Lower lobe of right lung (tissue), 2 donors: ENCODE measurements around the gene TNFRSF1A. TPM values are rescaled to one million over a fixed set of nuclear protein-coding genes. Genes with fewer than 3 reads are reported as not detected.
A peak's percentile ranks its signal among the peaks of the same experiment; 100 is the strongest.

Source experiments
- ATAC-seq, 2 donors: fragments of 200-7000 bp; cut with Tn5 transposase; one replicate each; pipeline ENCODE4 v1.9.1; 2020 to 2022; ENCODE audit warnings: mild to moderate bottlenecking in 2 of 2, moderate library complexity in 2 of 2
- DNase-seq: peaks from one replicate; pipeline ENCODE4 v3.0.0-alpha.2; 2020
- H3K27ac ChIP-seq: fragments of 200-600 bp; one replicate; pipeline ENCODE4 v1.8.0; 2022
- H3K27me3 ChIP-seq: fragments of 200-600 bp; one replicate; pipeline ENCODE4 v1.8.0; 2022; ENCODE audit warnings: low read depth
- H3K36me3 ChIP-seq: fragments of 200-600 bp; one replicate; pipeline ENCODE4 v1.8.0; 2022; ENCODE audit warnings: mild to moderate bottlenecking
- H3K4me1 ChIP-seq: fragments of 200-600 bp; one replicate; pipeline ENCODE4 v1.8.0; 2022
- H3K4me3 ChIP-seq: fragments of 200-600 bp; one replicate; pipeline ENCODE4 v1.8.0; 2022; ENCODE audit warnings: mild to moderate bottlenecking
- H3K9me3 ChIP-seq: fragments of 200-600 bp; one replicate; pipeline ENCODE4 v1.8.0; 2022
- CTCF ChIP-seq: fragments of 200-600 bp; IDR thresholded peaks from one replicate; pipeline ENCODE4 v1.8.0; 2022; ENCODE audit warnings: antibody characterized with exemption, mild to moderate bottlenecking
- intact Hi-C: fragments of 100-400 bp; cut with DNase I; formaldehyde crosslinking; loops from one replicate; pipeline ENCODE4 v1.11.0; 2022
- total RNA-seq: library from RNA; stranded (reverse); fragmentation: NEBNext Ultra II Directional; extraction: Animal tissue kit (Norgen Biotek cat#: 25700); gene quantifications from one replicate; pipeline ENCODE4 v1.2.1, GENCODE V29; 2021
- donor health status: DM: no; HTN: yes; CAD: no; lungs with severe emphysema.

The TNFRSF1A gene
- total RNA-seq, 1 donor from 2014 or later, result 165 TPM

DNA sequence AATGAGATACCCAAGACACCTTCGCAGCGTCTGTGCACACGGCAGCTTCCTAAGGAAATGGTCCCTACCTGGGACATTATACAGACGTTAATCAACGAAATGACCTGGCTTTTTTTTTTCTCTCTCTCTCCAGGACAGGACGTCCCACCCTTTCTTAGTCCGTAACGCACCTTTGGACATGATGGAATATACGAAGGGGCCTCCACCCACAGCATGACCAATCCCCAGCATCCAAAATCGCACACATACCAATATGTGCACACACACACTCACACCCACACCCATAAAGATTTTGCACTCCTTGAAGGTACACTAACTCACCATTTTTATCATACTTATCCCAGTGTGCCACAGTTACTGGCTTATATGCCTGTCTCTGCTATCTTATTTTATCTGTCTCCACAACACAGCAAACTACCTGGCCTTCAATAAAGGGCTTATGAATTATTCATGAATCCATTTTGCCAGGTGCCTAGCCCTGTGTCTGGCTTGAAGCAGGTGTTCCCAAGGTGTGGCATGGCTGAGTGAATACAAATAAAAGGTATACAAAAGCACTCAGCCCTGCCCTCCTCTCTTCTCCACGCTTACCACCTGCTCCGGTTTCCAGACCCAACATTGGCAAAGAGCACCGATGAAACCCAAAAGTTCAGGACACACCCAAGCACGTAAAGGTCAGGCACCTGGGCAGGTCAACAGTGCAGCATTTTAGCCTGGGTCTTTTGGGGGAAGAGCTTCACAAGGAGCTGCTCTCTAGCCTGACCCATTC, 31.3 kb upstream of the TNFRSF1A start:
- ATAC-seq (no peak), DNase-seq (peak; percentile 46)
- no peaks in the 10 kb centered on the region for H3K9me3 ChIP-seq
- intact Hi-C loops, result no loop called here
- no peaks in the 10 kb centered on the region for H3K27me3 ChIP-seq
- H3K4me3 ChIP-seq, result peak overlapping the region; percentile 56
- TF ChIP-seq CTCF, result no peak
- peak overlapping the region; percentile 82 for H3K27ac ChIP-seq
- no peaks in the 10 kb centered on the region for H3K36me3 ChIP-seq
- H3K4me1 ChIP-seq, result peaks cover 69% of the 10 kb centered on the region

DNA sequence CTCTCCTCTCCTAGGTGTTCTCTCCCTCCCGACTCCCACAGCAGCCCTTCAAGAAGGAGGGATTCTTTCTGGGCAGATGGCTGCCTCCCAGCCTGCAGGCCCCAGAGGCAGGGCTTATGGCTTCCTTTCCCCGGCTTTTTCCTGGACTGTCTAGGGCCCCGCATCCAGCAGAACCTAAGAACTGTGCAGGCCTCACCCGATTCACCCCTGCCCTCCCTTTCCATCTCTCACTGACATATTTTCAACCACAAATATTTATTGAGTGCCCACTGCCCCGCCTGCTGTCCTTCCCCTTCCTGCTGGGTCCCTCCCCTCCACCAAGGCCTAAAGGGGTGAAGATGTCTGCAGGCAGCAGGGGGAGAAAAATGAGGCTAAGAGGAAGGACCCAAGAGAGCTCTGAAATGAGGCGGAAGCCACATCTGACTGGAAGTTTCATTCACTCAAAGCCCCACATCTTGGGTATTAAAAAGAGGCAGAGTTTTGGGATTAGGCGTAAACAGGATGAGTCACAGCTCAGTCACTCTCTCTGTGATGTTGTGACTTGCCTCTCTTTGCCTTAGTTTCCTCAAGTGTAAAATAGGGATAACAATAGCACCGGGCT, 30.6 kb upstream of the TNFRSF1A start:
- Histone ChIP-seq H3K9me3 (no peaks in the 10 kb centered on the region), H3K36me3 (no peaks in the 10 kb centered on the region), H3K4me3 (peak overlapping the region; percentile 56), H3K27me3 (no peaks in the 10 kb centered on the region), H3K4me1 (peaks cover 69% of the 10 kb centered on the region), H3K27ac (peak overlapping the region; percentile 82)
- no peak for TF ChIP-seq CTCF
- intact Hi-C loops, result no loop called here
- peak; percentile 33 to 46 for ATAC-seq
- DNase-seq, result peak; percentile 76

DNA sequence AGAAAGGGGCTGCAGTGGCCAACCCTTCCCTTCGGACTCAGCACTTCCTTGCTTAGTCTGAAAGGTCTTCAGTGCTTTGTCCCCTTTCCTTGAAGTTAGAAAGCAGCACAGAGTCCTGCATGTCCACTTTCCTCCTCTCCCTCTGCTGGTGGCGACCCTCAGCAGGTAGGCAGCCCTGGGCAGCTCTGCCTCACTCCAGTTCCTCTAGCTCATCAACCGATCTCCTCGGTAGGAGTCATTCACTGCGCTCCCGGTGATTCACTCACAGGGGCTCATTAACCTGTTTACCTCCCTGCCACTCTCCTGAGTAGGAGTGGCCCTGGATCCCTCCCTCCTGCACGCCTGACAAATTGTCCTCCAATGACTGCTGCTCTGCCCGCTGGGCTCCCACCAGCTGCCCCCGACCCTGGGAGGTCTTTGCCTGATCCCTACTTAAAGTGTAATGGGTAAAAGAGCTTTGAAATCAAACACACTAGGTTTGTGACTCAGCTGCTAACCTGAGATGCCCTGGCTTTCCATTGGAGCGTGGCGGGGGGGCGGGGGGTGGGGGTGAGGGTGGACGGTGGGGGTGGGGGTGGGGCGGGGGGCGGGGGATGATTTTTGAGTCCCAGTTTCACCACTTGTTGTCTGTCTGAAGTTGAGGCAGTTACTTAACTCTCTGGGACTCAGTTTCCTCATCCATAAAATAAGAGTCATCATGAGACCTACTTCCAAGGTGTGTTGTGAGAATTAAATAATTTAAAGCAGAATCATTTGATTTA, 29.3 kb upstream of the TNFRSF1A start:
- peak; percentile 27 to 53 for ATAC-seq
- H3K27ac ChIP-seq, result peak overlapping the region; percentile 82

DNA sequence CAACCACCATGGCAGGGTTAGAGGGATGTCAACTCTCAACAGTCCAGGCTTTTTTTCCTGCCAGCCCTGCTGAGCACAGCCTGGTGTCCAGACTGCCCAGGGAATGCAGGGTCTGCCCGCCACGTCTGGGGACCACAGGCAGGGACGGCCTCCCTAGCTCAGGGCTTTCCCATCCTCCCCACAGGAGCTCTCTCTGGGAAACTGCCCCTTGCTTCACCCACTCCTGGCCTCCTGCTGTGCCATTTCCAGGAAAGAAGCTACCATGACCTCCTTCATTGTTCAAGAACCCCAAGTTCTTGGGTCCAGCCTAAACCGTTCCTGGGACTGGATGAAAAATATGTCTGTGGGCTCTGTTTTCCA, 28.7 kb upstream of the TNFRSF1A start:
- no peak for DNase-seq
- peak overlapping the region; percentile 32 for H3K4me3 ChIP-seq
- peaks cover 57% of the 10 kb centered on the region for H3K4me1 ChIP-seq
- no peaks in the 10 kb centered on the region for H3K27me3 ChIP-seq
- no peaks in the 10 kb centered on the region for H3K9me3 ChIP-seq
- intact Hi-C loops, result no loop called here
- no peaks in the 10 kb centered on the region for H3K36me3 ChIP-seq
- ATAC-seq, result no peak
- TF ChIP-seq CTCF, result no peak
- H3K27ac ChIP-seq, result peak overlapping the region; percentile 26

More for the DNA sequence above, 29.3 kb upstream of the TNFRSF1A start:
- no peak for TF ChIP-seq CTCF
- Histone ChIP-seq H3K9me3 (no peaks in the 10 kb centered on the region), H3K4me3 (peak overlapping the region; percentile 56), H3K27me3 (no peaks in the 10 kb centered on the region), H3K36me3 (no peaks in the 10 kb centered on the region), H3K4me1 (peaks cover 63% of the 10 kb centered on the region)
- peak; percentile 66 for DNase-seq
- intact Hi-C loops, result no loop called here

DNA sequence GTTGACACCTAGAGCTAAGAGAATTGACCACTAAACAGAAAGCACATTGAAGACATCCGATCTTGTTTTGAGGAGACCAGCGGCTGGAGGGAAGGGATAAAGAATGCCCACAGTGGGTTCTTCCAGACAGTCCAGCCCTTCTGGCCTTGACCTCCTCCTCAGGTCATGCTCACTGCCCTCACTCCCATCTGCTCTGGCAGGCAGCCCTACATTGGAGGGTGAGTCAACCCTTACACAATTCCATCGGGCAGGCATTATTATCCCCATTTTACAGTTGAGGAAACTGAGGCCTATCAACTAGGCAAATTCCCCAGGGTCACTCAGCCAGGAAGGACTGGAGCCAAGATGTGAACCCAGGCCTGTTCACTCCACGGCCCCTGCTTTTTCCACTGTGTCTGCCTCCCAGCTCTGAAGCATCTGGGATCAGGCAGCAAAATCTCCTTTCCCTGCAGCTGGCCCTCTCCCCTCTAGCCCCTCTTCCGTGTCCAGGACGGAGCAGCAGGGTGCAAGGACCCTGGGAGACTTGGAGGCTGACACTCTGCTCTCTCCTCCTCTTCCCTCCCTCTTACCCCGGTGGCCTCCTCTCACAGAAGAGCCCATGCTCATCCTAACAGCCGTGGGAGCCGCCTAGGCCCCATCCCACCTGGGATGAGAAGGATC, 28.2 kb upstream of the TNFRSF1A start:
- H3K9me3 ChIP-seq, result no peaks in the 10 kb centered on the region
- no peak for TF ChIP-seq CTCF
- peak overlapping the region; percentile 3 for H3K4me3 ChIP-seq
- ATAC-seq (no peak), DNase-seq (peak; percentile 37)
- no peaks in the 10 kb centered on the region for H3K27me3 ChIP-seq
- intact Hi-C loops, result loop anchor here (5.0 kb wide), 1 partner anchor 38 kb away; no protein-coding TSS in a partner anchor
- H3K36me3 ChIP-seq, result no peaks in the 10 kb centered on the region
- no peak overlapping the region for H3K27ac ChIP-seq
- peaks cover 58% of the 10 kb centered on the region for H3K4me1 ChIP-seq
